Naive thymus-derived CD4-positive, alpha-beta T cell (primary cell): Measurements from ENCODE around the gene TNK2. TPM values are rescaled to one million over a fixed set of nuclear protein-coding genes. Genes with fewer than 3 reads are reported as not detected.
A peak's percentile ranks its signal among the peaks of the same experiment; 100 is the strongest.

ENCODE experiments used
- ATAC-seq: fragments of 150-1000 bp; cut with Tn5 transposase; 2 replicates; pipeline ENCODE4 v1.10.0; 2021; ENCODE audit warnings: mild to moderate bottlenecking, moderate library complexity
- CTCF ChIA-PET: fragments of 350-600 bp; sonication (Branson Sonifier 250); formaldehyde crosslinking; loops from one replicate; lab custom pipeline; 2021; ENCODE audit warnings: antibody characterized with exemption; lab: Charles Lee
- POLR2A ChIA-PET: fragments of 350-600 bp; sonication (Branson Sonifier 250); formaldehyde crosslinking; loops from one replicate; lab custom pipeline; 2021; ENCODE audit warnings: antibody characterized with exemption, inconsistent platforms; lab: Charles Lee
- DNase-seq, 9 donors: peaks; one replicate each; pipeline versions ENCODE4 v3.0.0 to v3.0.0-alpha.2; 2020 to 2022; ENCODE audit warnings: mixed read lengths in 1 of 9
- H3K27ac ChIP-seq: one replicate; pipeline ENCODE4 v1.7.0; 2013; ENCODE audit warnings: mild to moderate bottlenecking, low read depth, low read length, moderate library complexity
- H3K27me3 ChIP-seq, 2 donors: one replicate each; pipeline ENCODE4 v1.7.0; 2013; ENCODE audit warnings: low read length in 2 of 2, mild to moderate bottlenecking in 2 of 2, moderate library complexity in 2 of 2; ENCODE audit not compliant: control insufficient read depth in 2 of 2, insufficient read depth in 2 of 2
- H3K36me3 ChIP-seq, 3 experiments: 1 replicate in 2 of 3; 2 replicates in 1 of 3; pipeline ENCODE4 v1.7.0; 2013; ENCODE audit warnings: low read length in 3 of 3, mild to moderate bottlenecking in 3 of 3, moderate library complexity in 1 of 3; ENCODE audit not compliant: insufficient read depth in 3 of 3, control insufficient read depth in 2 of 3
- H3K4me1 ChIP-seq, 2 donors: one replicate each; pipeline ENCODE4 v1.7.0; 2013; ENCODE audit warnings: low read length in 2 of 2, mild to moderate bottlenecking in 2 of 2, moderate library complexity in 1 of 2; ENCODE audit not compliant: control insufficient read depth in 2 of 2, insufficient read depth in 2 of 2
- H3K4me3 ChIP-seq: 2 replicates; pipeline ENCODE4 v1.7.0; 2013; ENCODE audit warnings: mild to moderate bottlenecking, low read length
- H3K9me3 ChIP-seq, 3 experiments: 1 replicate in 2 of 3; 2 replicates in 1 of 3; pipeline ENCODE4 v1.7.0; 2013; ENCODE audit warnings: low read length in 3 of 3; ENCODE audit not compliant: control insufficient read depth in 2 of 3
- H3K27ac Mint-ChIP-seq, 9 donors: one replicate each; pipeline ENCODE4 v1.8.0; 2020 to 2022; ENCODE audit warnings: mixed read lengths in 9 of 9, mild to moderate bottlenecking in 8 of 9, moderate library complexity in 5 of 9, inconsistent platforms in 2 of 9
- H3K27me3 Mint-ChIP-seq, 5 donors: one replicate each; pipeline ENCODE4 v1.8.0; 2021 to 2022; ENCODE audit warnings: mixed read lengths in 5 of 5, mild to moderate bottlenecking in 1 of 5
- H3K36me3 Mint-ChIP-seq, 5 donors: one replicate each; pipeline ENCODE4 v1.8.0; 2020 to 2022; ENCODE audit warnings: mixed read lengths in 5 of 5, mild to moderate bottlenecking in 3 of 5, inconsistent platforms in 1 of 5
- H3K4me1 Mint-ChIP-seq, 7 donors: one replicate each; pipeline ENCODE4 v1.8.0; 2020 to 2022; ENCODE audit warnings: mixed read lengths in 7 of 7, mild to moderate bottlenecking in 3 of 7, inconsistent platforms in 1 of 7
- H3K4me3 Mint-ChIP-seq, 10 donors: one replicate each; pipeline ENCODE4 v1.8.0; 2020 to 2022; ENCODE audit warnings: mild to moderate bottlenecking in 10 of 10, mixed read lengths in 10 of 10, moderate library complexity in 6 of 10, inconsistent platforms in 2 of 10
- H3K9me3 Mint-ChIP-seq, 11 donors: one replicate each; pipeline ENCODE4 v1.8.0; 2020 to 2022; ENCODE audit warnings: mixed read lengths in 11 of 11, mild to moderate bottlenecking in 4 of 11, inconsistent platforms in 1 of 11, moderate library complexity in 1 of 11
- intact Hi-C, 2 donors: fragments of 100-400 bp; cut with micrococcal nuclease; formaldehyde crosslinking; loops; one replicate each; pipeline ENCODE4 v1.15.1; 2023
- polyA plus RNA-seq, 2 donors: library from polyadenylated mRNA; unstranded; fragments of 300-500 nt; fragmentation: Illumina TruSeq; gene quantifications; one replicate each; pipeline ENCODE4 v1.2.3, GENCODE V29; 2021
- total RNA-seq, 6 experiments: library from RNA in 5 of 6; stranded (reverse) in 5 of 6; gene quantifications; 1 replicate in 5 of 6; 2 replicates in 1 of 6; pipeline ENCODE4 v1.2.3 and lab custom pipeline; 2021 to 2026

Gene TNK2
- total and polyA plus RNA-seq, 7 experiments from 2014 or later = 2.0 to 196 (median 184) TPM

DNA sequence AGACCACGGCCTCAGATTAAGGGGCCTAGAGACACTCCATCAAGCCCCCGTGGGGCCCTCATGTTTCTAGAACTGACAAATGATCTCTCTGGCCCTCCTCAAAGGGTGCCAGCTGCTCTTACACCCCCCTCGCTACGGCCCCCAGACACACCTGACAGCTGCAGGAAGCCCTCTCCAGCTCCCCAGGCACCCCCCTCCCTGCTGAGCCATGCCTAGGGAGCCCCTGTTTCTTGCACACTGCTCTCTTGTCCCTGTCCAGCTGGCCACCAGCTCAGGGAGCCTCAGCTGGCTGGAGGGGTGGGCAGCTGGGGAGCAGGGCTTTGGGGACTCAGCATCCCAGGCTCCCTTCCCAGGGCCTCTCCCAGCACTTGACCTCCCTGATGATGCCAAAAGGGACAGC, 14.8 kb downstream of the TNK2 start:
- Histone ChIP-seq H3K36me3 (peaks cover 0 to 14% (median 0%) of the 10 kb centered on the region in 3 experiments), H3K27ac (no peak overlapping the region), H3K4me3 (no peak overlapping the region), H3K27me3 (no peaks in the 10 kb centered on the region), H3K4me1 (peaks cover 7 to 26% of the 10 kb centered on the region in 2 donors), H3K9me3 (no peaks in the 10 kb centered on the region)
- POLR2A ChIA-PET = interaction anchor here (0.6 to 13.5 kb wide), 5 partner anchors 8 to 1183 kb away, joined by 3 to 209 read pairs (median 3); partner anchors contain the start of gene TNK2
- ATAC-seq (no peak), DNase-seq (no peak)
- Mint-ChIP-seq H3K4me3 (peak overlapping the region in 4 of 10 donors; percentile 5 to 96 (median 32)), H3K9me3 (no peaks in the 10 kb centered on the region), H3K27ac (peak overlapping the region in 4 of 9 donors; percentile 13 to 89 (median 71)), H3K27me3 (no peaks in the 10 kb centered on the region), H3K4me1 (peaks cover 36 to 54% (median 40%) of the 10 kb centered on the region in 7 donors), H3K36me3 (no peaks in the 10 kb centered on the region)
- intact Hi-C loops = no loop called here
- CTCF ChIA-PET = interaction anchor here (0.7 to 6.6 kb wide), 7 partner anchors 10 to 281 kb away, joined by 3 to 74 read pairs (median 12); partner anchors contain the start of gene TNK2

DNA sequence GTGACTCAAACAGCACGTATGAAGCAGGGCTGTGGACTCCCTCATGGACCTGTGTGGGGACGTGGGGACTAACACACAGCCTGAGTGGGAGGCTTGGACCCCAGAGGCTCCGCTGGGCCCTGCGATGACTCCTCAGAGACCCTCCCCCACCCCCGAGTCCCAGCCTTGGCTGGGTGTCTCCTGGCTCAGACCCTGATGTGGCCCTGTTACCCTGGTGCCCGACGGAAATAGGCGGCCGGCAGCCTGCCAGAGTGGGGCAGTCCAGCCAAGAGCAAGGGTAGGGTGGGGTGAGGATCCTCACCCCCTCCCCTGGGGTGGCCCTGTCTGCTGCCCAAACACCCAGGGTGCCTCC, 15.3 kb downstream of the TNK2 start:
- H3K27ac Mint-ChIP-seq = peak overlapping the region in 2 of 9 donors; percentile 62 to 89
- no peaks in the 10 kb centered on the region for H3K9me3 ChIP-seq
- H3K27ac ChIP-seq = no peak overlapping the region
- H3K4me1 Mint-ChIP-seq = peaks cover 31 to 49% (median 35%) of the 10 kb centered on the region in 7 donors
- POLR2A ChIA-PET = interaction anchor here (0.6 to 13.5 kb wide), 3 partner anchors 14 to 1183 kb away, joined by 3 to 209 read pairs (median 52); partner anchors contain the start of gene TNK2
- H3K4me3 ChIP-seq = no peak overlapping the region
- peaks cover 0 to 19% (median 2%) of the 10 kb centered on the region in 3 experiments for H3K36me3 ChIP-seq
- H3K27me3 Mint-ChIP-seq = no peaks in the 10 kb centered on the region
- H3K4me3 Mint-ChIP-seq = peak overlapping the region in 2 of 10 donors; percentile 17 to 48
- peaks cover 7 to 21% of the 10 kb centered on the region in 2 donors for H3K4me1 ChIP-seq
- peaks cover 0 to 2% (median 0%) of the 10 kb centered on the region in 5 donors for H3K36me3 Mint-ChIP-seq
- ATAC-seq = no peak
- CTCF ChIA-PET = interaction anchor here (0.7 to 6.6 kb wide), 6 partner anchors 15 to 34 kb away, joined by 3 to 74 read pairs (median 24); partner anchors contain the start of gene TNK2
- DNase-seq = no peak
- intact Hi-C loops = no loop called here
- H3K27me3 ChIP-seq = no peaks in the 10 kb centered on the region
- no peaks in the 10 kb centered on the region for H3K9me3 Mint-ChIP-seq

DNA sequence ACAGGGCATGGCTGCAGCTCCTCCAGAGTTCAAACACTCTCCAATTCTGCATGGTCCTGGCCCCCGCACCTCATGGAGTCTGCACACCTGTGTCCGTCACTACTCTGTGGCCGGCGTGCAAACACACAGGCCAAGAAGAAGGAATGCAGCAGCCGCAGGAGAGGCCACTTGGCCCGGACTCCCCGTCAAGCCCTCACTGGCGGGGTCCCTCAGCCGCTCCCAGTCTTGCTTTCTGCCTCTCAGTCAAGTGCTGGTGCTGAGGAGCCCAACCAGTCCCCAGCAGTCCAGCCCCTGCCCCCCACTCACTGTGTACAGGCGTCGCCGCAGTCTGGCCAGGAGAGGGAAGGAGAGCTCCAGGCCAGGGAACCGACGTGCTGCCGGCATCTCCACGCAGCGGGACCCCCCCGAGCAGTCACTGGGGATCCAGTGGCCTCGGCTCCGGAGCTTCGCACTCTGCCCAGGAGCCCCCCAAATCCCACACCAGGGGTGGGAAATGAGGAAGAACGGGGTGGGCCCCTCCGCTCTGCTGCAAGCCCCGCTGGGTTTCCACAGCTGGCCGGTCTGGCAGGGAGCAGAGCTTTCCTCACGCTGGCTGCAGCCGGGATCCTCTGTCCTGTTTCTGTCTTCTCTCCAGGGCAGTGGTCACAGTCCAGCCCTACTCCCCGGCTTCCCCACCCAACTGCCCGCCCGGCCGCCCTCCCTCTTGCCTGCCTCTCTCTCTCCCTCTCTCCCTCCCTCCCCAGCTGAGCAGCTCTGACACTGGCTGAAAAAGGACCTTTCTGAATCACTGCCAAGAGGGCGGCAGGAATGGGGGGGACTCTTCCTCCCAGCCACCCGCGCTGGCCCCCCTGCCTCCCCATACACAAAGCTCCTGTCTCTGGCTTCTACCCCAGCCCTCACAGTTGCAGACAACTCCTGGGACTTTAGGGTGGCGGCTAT, 16.0 kb downstream of the TNK2 start:
- peaks cover 0 to 7% (median 0%) of the 10 kb centered on the region in 5 donors for H3K36me3 Mint-ChIP-seq
- CTCF ChIA-PET = interaction anchor here (1.2 to 6.6 kb wide), 3 partner anchors 20 to 33 kb away, joined by 3 to 61 read pairs (median 37); no protein-coding TSS in a partner anchor
- Histone ChIP-seq H3K4me1 (peaks cover 7 to 16% of the 10 kb centered on the region in 2 donors), H3K9me3 (no peaks in the 10 kb centered on the region), H3K27ac (no peak overlapping the region), H3K36me3 (peaks cover 0 to 25% (median 7%) of the 10 kb centered on the region in 3 experiments), H3K4me3 (no peak overlapping the region), H3K27me3 (no peaks in the 10 kb centered on the region)
- H3K27ac Mint-ChIP-seq = peak overlapping the region in 1 of 9 donors; percentile 62
- no peaks in the 10 kb centered on the region for H3K9me3 Mint-ChIP-seq
- POLR2A ChIA-PET = interaction anchor here (0.7 to 13.5 kb wide), 2 partner anchors 14 to 39 kb away, joined by 4 to 209 read pairs; partner anchors contain the start of gene TNK2
- peaks cover 25 to 42% (median 31%) of the 10 kb centered on the region in 7 donors for H3K4me1 Mint-ChIP-seq
- intact Hi-C loops = no loop called here
- no peak overlapping the region for H3K4me3 Mint-ChIP-seq
- H3K27me3 Mint-ChIP-seq = no peaks in the 10 kb centered on the region
- DNase-seq (no peak), ATAC-seq (no peak)

GRCh38 chr3:195891431-195892104, 16.8 kb downstream of the TNK2 start:
- no peaks in the 10 kb centered on the region for H3K9me3 ChIP-seq
- ChIA-PET POLR2A (interaction anchor here (0.7 to 13.5 kb wide), 2 partner anchors 15 to 38 kb away, joined by 4 to 209 read pairs; partner anchors contain the start of gene TNK2), CTCF (interaction anchor here (1.0 to 6.6 kb wide), 4 partner anchors 23 to 32 kb away, joined by 3 to 61 read pairs (median 6); no protein-coding TSS in a partner anchor)
- Mint-ChIP-seq H3K36me3 (peaks cover 0 to 7% (median 0%) of the 10 kb centered on the region in 5 donors), H3K4me1 (peaks cover 17 to 34% (median 24%) of the 10 kb centered on the region in 7 donors), H3K27ac (peak overlapping the region in 1 of 9 donors; percentile 19), H3K4me3 (no peak overlapping the region), H3K27me3 (no peaks in the 10 kb centered on the region), H3K9me3 (no peaks in the 10 kb centered on the region)
- ATAC-seq (no peak), DNase-seq (no peak)
- peaks cover 5 to 8% of the 10 kb centered on the region in 2 donors for H3K4me1 ChIP-seq
- H3K27ac ChIP-seq = no peak overlapping the region
- intact Hi-C loops = no loop called here
- H3K36me3 ChIP-seq = peaks cover 0 to 32% (median 7%) of the 10 kb centered on the region in 3 experiments
- no peaks in the 10 kb centered on the region for H3K27me3 ChIP-seq
- no peak overlapping the region for H3K4me3 ChIP-seq

- H3K4me3 ChIP-seq = no peak overlapping the region
- Mint-ChIP-seq H3K27me3 (no peaks in the 10 kb centered on the region), H3K9me3 (no peaks in the 10 kb centered on the region), H3K4me1 (peaks cover 13 to 32% (median 19%) of the 10 kb centered on the region in 7 donors), H3K27ac (peak overlapping the region in 2 of 9 donors; percentile 25 to 30), H3K36me3 (peaks cover 0 to 7% (median 0%) of the 10 kb centered on the region in 5 donors), H3K4me3 (no peak overlapping the region)
- intact Hi-C loops = no loop called here
- H3K9me3 ChIP-seq = no peaks in the 10 kb centered on the region
- ATAC-seq (no peak), DNase-seq (no peak)
- ChIA-PET CTCF (interaction anchor here (0.6 to 2.7 kb wide), 6 partner anchors 9 to 31 kb away, joined by 3 to 9 read pairs (median 3); no protein-coding TSS in a partner anchor), POLR2A (interaction anchor here (1.6 to 13.5 kb wide), 2 partner anchors 11 to 17 kb away, joined by 6 to 209 read pairs; partner anchors contain the start of gene TNK2)
- H3K27me3 ChIP-seq = no peaks in the 10 kb centered on the region
- H3K36me3 ChIP-seq = peaks cover 0 to 44% (median 12%) of the 10 kb centered on the region in 3 experiments
- no peak overlapping the region for H3K27ac ChIP-seq
- H3K4me1 ChIP-seq = peaks cover 0 to 3% of the 10 kb centered on the region in 2 donors
These were observed 18.5 kb downstream of the TNK2 start for GRCh38 chr3:195889870-195890295.
